Stimulated activated naive CD4-positive, alpha-beta T cell treated with Interleukin-2 at 50 U/mL for 16 hours (primary cell): ENCODE data around the gene ANKS3.
A peak's percentile ranks its signal among the peaks of the same experiment; 100 is the strongest.

Source experiments
- DNase-seq: peaks from one replicate; lab custom pipeline; 2025; lab: John Stamatoyannopoulos, UW

The ANKS3 gene

DNA sequence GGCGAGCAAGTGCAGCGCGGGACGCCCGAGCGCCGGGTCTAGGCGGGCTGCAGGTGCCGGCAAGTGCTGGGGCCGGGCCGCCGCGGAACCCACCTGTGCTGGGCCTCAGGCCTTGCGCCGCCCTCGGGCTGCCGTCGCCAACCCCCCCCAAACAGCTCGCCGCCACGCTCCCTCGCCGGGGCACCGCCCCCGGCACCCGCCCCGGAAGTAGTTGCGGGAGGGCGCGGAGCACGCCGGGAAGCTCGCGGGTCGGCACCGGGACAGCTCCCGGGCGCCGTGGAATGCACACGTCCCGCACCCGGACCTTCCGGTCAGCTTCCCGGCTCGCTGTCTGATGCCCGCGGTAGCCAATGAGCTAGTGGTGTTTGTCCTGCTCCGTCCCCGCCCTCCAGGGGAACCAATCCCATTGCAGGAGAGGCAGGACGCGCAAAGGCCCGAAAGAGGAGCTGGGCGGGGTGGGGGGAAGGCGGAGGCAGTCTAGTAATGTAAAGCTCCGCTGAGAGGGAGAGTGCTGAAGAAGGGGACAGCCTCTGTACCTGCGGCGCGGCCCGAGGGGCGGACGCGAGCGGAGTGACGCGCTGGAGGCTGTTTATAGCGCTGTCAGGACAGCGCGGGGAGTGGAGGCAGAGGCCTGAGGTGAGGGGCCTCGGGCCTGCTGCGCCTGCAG lies at the start of gene ANKS3, which contains the start of gene DNAAF8:
Gene ANKS3 (minus strand): TSS at position 209 of the 667 bp plus-strand sequence. CDS start 4,122 bp downstream, outside the sequence.
Gene DNAAF8 (plus strand): TSS at position 475 of the 667 bp plus-strand sequence. CDS start 1,978 bp downstream, outside the sequence.
- peak; percentile 85 for DNase-seq

- no peak for DNase-seq
Observed at GRCh38 chr16:4783251-4783950, 49.3 kb upstream of the ANKS3 start.

GRCh38 chr16:4780235-4780634 lies 46.2 kb upstream of the ANKS3 start:
- DNase-seq: no peak

DNA sequence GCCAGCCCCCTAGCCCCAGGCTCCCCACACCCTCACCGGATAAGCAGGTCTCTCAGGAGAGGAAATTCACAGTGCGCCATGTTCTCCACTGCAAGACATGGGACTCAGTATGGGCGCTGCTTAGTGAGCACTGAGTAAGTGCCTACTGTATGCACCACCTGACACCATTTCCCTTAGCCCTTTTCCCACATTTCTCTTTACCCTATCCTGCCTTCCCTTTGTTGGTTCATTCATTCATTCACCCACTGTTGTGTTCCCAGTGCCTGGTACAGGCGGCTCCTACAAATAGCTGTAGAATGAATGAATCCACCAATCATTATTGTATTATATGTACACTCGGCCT lies 44.0 kb upstream of the ANKS3 start:
- no peak for DNase-seq

DNA sequence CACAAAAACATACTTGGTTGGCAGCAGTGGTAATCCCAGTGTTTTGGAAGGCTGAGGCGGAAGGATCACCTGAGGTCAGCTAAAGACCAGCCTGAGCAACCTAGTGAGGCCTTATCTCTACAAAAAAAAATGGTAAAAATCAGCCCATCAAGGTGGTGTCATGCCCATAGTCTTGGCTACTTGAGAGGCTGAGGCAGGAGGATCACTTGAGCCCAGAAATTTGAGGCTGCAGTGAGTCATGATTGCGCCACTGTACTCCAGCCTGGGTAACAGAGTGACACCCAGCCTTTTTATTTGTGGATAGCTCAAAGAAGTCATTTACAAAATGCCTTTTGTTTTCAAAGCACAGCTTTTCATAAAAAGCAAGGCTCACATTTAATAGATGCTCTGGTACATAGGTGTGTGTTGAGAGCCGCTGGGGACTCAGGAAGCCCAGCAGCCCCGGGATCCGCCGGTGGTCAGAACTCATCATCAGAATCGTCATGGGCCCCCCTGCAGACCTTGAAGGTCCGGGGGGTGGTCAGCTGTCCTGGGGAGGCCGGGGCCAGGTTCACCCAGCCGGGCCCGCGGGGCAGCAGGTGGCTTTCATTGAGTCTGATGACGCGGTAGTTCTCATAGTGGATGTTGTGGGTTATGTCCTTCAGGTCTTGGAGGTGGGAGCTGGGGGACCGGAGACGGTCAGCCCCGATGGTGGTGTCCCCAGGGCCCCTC lies 43.4 kb upstream of the ANKS3 start:
- no peak for DNase-seq

- DNase-seq: no peak
Observed at GRCh38 chr16:4776141-4776705, 42.2 kb upstream of the ANKS3 start.

GRCh38 chr16:4775005-4775404 lies 40.9 kb upstream of the ANKS3 start:
- no peak for DNase-seq

- no peak for DNase-seq
Observed at GRCh38 chr16:4772351-4772750, 38.3 kb upstream of the ANKS3 start.

DNA sequence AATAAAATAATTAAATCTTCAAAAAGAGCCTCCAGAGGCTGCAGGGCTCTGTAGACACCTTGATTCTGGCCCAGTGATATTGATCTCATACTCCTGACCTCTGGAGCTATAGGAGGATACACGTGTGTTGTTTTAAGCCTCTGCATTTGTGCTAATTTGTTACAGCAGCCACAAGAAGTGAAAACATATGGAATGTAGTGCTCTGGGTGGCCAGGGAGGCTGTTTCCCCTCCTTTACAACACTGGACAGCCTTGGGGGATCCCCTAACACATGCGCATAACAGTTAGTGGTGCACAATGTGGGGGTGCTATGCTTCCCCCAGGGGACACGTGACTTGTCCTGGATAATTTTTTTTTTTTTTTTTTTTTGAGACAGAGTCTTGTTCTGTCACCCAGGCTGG lies 37.6 kb upstream of the ANKS3 start:
- no peak for DNase-seq

- no peak for DNase-seq
Observed at GRCh38 chr16:4769306-4769638, 35.2 kb upstream of the ANKS3 start.

DNA sequence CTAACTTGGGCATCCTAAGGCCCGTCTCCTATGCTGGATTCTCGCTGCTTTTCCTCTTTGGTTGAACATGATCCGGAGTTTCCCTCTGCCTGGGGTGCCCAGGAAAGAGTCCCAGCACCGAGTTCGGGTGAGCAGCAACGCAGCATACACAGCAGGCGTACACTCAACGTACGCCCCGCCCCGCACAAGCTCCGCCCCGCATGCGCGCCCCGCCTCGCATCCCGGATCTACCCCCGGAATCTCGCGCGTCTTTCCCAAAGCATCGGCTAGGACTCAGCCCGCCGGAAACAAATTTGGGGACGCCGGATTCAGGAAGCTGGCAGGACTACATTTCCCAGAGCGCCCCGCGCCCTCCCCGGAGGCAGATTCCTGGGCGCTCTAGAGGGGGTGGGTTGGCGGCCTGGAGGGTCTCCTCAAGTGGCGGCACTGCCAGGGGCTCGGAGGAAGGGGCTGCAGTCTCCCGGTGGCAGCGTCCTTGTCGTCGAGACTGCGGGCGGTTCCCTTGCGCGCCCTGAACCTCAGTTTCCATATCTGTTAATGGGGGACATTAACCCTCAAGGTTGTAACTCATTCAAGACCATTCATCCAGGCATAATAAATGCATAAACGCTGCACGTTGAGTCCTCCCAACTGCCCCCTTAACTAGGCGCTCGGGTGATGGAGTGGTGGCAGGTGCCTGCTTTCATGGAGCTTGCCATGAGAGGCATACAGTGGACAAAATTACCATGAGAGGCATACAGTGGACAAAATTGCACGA lies 34.7 kb upstream of the ANKS3 start:
- DNase-seq: peak; percentile 84

DNA sequence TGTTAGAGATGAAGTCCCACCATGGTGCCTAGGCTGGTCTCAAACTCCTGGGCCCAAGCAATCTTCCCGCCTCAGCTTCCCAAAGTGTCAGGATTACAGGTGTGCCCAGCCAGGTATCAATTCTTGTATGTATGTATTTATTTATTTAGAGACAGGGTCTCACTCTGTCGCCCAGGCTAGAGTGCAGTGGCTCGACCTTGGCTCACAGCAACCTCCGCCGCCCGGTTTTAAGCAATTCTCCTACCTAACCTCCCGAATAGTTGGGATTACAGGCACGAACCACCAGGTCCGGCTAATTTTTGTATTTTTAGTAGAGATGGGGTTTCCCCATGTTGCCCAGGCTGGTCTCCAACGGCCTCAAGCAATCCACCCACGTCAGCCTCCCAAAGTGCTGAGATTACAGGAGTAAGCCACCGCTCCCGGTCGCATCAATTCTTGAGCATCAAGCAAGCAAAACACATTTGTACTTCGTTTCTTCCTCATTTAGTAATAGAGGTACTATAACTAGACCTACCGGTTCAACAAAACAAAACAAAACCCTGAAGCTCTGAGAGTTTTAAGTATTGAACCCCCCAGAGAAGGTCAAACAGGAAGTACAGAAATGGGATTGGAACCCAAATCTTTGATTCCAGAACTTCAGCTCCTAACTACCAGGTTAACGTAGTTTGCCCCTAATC lies 33.9 kb upstream of the ANKS3 start:
- DNase-seq: no peak

- DNase-seq: peak; percentile 94
Observed at GRCh38 chr16:4766875-4767628, 33.0 kb upstream of the ANKS3 start, which contains the start of gene ZNF500. Gene ZNF500, minus strand, starts transcription at chr16:4767162. Its CDS starts 1,184 bp downstream, at chr16:4765978.

- no peak for DNase-seq
Observed at GRCh38 chr16:4765511-4766474, 31.7 kb upstream of the ANKS3 start.

- no peak for DNase-seq
Observed at GRCh38 chr16:4763791-4764190, 29.7 kb upstream of the ANKS3 start.

- no peak for DNase-seq
Observed at GRCh38 chr16:4762205-4762604, 28.1 kb upstream of the ANKS3 start.

GRCh38 chr16:4760221-4760910 lies 26.3 kb upstream of the ANKS3 start:
- DNase-seq: no peak

DNA sequence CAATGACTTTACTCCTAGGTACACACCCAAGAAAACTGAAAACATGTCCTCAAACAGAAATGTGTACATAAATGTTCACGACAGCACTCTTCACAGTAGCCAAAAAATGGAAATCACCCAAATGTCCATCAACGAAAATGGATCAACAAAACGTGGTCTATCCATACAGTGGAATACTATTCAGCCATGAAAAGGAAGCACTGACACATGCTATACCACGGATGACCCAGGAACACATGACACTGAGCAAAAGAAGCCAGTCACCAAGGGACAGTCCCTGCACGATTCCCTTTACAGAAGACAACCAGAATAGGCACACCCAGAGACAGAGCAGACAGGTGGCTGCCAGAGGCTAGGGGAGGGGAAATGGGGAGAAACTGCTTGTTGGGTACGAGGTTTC lies 21.6 kb upstream of the ANKS3 start:
- DNase-seq: no peak

DNA sequence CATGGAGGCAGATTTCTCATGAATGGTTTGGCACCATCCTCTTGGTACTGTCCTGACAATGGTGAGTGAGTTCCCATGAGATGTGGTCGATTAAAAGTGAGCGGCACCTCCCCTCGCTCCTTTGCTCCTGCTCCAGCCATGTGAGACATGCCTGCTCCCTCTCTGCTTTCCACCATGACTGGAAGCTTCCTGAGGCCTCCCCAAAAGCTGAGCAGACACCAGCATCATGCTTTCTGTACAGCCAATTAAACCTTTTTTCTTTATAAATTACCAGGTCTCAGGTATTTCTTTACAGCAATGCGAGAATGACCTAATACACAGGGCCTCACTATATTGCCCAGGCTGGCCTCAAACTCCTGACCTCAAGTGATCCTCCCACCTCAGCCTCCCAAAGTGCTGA lies 20.8 kb upstream of the ANKS3 start:
- no peak for DNase-seq
